HG03159 (cell line): ENCODE measurements around the gene HCRT.
"Not testable (repeated sequence)": the region's sequence is repeated elsewhere in the genome, so short reads cannot be mapped to it uniquely, and the experiment has no call there.

Source experiments
- ATAC-seq: cut with Tn5 transposase; IDR thresholded peaks from one replicate; pipeline ENCODE4 v1.9.1; 2021; ENCODE audit warnings: mild to moderate bottlenecking, moderate library complexity; ENCODE audit not compliant: unreplicated experiment

The HCRT gene

GRCh38 chr17:42198897-42199296 is 13.6 kb upstream of the HCRT start:
- ATAC-seq, result no peak

- ATAC-seq, result no peak
Measured at GRCh38 chr17:42197564-42198156, 12.4 kb upstream of the HCRT start.

- ATAC-seq, result peak; percentile 85
Measured at GRCh38 chr17:42193969-42194899, 9.0 kb upstream of the HCRT start, which contains the start of gene GHDC. GHDC (minus strand) TSS chr17:42194494; CDS start chr17:42193581, 913 bp downstream.

- ATAC-seq, result no peak
Measured at GRCh38 chr17:42193216-42193968, 8.1 kb upstream of the HCRT start.

- ATAC-seq, result no peak
Measured at GRCh38 chr17:42192189-42193126, 7.2 kb upstream of the HCRT start.

GRCh38 chr17:42191275-42191608 is 6.0 kb upstream of the HCRT start:
- no peak for ATAC-seq

- ATAC-seq, result no peak
Measured at GRCh38 chr17:42190491-42191274, 5.4 kb upstream of the HCRT start.

GRCh38 chr17:42189651-42189965 is 4.4 kb upstream of the HCRT start:
- ATAC-seq, result no peak

- ATAC-seq, result no peak
Measured at GRCh38 chr17:42188749-42189650, 3.7 kb upstream of the HCRT start.

- ATAC-seq, result no peak
Measured at GRCh38 chr17:42187833-42188232, 2.6 kb upstream of the HCRT start.

- not testable (repeated sequence) for ATAC-seq
Measured at GRCh38 chr17:42186191-42186590, 939 bp upstream of the HCRT start.

- no peak for ATAC-seq
Measured at GRCh38 chr17:42185621-42185930, 324 bp upstream of the HCRT start.

GRCh38 chr17:42183741-42184711 is 1.2 kb downstream of the HCRT start:
- peak; percentile 53 for ATAC-seq

GRCh38 chr17:42182927-42183734 is 2.1 kb downstream of the HCRT start:
- no peak for ATAC-seq

GRCh38 chr17:42181851-42182207 is 3.4 kb downstream of the HCRT start:
- no peak for ATAC-seq

- no peak for ATAC-seq
Measured at GRCh38 chr17:42180922-42181850, 4.1 kb downstream of the HCRT start, which contains the start of gene KCNH4. KCNH4 (minus strand) TSS chr17:42181142; CDS start chr17:42180945, 197 bp downstream.
